Tongue (tissue), 2 donors: ENCODE data around the gene NT5DC4. TPM values are rescaled to one million over a fixed set of nuclear protein-coding genes. Genes with fewer than 3 reads are reported as not detected.
A peak's percentile ranks its signal among the peaks of the same experiment; 100 is the strongest.

Experiments
- DNase-seq: peaks from one replicate; pipeline ENCODE4 v3.0.0-alpha.2; 2015
- total RNA-seq: library from RNA; depleted of rRNA; stranded (reverse); fragments of >200 nt; gene quantifications from one replicate; pipeline ENCODE4 v1.2.3, GENCODE V29; 2014

NT5DC4 gene
- 0.21 TPM for total RNA-seq

DNA sequence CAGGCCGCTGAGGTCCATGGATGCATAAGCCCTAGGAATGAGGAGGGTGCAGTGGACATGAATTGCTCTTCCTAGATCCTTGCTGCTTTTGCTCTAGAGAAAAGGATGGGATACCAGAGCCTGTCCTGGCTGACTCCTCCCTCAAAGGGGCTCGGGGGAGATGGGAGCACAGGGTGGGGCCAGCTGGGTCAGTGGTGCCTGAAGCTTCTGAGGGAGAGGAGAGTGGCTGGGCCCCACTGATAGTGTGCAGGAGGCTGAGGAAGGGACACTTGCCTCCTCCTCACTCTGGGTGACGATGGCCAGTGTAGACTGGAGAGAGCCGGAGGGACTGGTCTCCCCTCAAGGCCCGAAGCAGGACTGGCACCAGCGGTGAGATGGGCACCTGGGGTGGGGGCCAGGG lies at the start of gene NT5DC4:
Gene NT5DC4 (plus strand): TSS at position 236 of the 400 bp plus-strand sequence. CDS start 60 bp downstream, at position 296.
- no peak for DNase-seq

DNA sequence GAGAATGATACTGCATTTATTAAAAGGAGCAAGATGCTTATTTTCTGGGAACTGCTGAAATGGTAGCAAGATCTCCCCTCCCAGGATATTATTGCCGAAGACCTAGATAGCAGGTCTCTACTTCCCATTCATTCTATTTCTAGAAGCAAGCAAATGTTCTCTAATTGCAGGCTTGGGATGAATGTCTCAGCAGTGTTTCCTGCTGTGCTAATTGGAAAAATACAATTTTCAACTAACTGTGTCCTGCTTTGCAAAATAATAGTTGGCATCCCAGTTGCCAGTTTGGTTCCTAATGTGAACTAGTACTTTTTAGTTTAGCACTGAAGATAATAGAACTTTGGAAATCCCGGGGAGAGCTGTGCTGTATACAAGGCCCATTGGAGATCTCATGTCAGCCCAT lies 49.0 kb upstream of the NT5DC4 start:
- DNase-seq = no peak

DNA sequence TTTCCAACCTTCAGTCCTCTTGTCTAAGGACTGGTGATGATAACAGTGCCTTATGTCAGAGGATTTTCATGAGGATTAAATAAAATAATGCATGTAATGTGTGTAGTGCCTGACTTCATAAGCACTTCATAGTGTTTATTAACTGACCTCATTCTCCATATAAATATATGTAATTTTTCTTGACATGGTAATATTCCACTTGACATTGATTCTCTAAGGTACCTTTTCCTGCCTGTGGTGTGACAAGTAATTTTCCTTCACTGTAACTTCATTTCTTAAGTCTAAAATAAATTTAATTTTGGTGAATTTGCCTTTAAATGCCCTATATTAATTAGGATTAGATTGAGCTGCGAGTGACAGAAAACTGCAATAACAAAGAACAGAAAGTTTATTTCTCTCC lies 47.8 kb upstream of the NT5DC4 start:
- no peak for DNase-seq

DNA sequence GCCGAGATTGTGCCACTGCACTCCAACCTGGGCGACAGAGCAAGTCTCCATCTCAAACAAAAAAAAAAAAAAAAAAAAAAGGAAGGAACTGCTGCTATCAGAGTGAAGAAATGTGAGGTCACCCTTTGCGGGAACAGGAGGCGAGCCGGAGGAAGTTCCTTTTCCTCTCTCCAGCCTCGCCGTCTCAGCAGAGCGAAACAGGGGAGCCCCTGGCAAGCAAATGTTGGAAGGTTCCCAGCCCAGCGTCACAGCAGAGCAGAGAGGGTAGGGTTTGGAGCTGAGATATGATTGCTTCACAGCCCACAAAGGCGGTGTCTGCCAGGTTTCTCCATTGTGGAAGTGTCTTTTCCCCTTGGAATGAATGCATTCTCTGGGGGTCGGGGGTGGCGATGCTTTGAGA lies 46.6 kb upstream of the NT5DC4 start:
- no peak for DNase-seq

DNA sequence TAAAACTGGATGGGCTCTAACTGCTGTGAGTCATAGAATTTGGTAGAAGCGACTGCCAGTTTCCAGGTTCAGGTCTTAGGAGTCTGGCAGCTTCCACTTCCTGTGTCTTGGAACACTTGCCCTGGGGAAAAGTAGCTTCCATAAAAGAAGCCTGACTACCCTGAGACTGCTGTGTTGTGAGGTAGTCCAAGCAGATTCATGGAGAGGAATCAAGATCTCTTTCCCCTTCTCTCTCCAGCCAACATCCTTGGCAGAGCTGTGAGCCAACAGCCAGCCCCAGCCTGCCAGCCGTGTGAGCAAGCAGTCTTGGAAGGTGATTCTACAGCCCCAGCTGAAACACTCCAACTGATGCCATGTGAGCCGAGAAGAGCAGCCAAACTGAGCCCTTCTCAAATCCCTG lies 41.3 kb upstream of the NT5DC4 start:
- DNase-seq = peak; percentile 48

DNA sequence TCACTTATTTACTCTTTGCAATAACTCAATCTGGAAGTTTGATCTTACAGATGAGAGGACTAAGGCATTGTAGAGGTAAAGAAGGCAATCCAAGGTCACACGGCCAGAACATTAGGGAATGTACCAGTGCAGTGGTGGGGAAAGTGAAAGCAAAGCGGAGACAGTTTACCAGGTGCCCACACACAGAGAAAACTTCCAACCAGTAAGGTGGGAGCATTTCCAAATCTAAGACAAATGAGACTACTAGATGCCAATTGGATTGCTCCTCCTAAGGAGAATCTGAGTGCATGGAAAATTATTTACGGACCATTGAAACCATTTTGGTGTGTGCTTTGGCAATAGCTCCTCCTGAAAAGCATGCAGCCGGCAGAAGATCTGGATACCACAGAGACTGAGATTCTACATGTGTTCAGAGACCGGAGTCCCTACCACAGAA lies 40.1 kb upstream of the NT5DC4 start:
- no peak for DNase-seq

DNA sequence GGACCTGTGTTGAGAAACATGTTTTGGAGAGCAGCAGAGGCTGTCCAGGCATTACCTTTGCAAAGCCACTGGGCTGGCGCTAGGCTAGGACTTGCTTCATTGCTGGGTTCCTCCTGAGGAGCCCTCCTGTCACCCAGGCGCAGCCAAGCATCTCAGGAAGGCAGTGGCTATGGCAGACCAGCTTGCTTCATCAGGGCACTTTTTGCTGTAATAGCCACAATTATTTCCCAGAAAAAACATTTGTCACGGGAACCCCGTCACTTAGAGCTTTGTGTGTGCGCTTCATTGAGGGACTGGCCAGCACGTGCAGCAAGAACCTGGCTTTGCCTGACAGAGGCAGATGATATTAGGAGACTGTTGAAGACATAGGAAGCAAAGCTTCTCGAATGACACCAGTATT lies 38.7 kb upstream of the NT5DC4 start:
- DNase-seq = no peak

DNA sequence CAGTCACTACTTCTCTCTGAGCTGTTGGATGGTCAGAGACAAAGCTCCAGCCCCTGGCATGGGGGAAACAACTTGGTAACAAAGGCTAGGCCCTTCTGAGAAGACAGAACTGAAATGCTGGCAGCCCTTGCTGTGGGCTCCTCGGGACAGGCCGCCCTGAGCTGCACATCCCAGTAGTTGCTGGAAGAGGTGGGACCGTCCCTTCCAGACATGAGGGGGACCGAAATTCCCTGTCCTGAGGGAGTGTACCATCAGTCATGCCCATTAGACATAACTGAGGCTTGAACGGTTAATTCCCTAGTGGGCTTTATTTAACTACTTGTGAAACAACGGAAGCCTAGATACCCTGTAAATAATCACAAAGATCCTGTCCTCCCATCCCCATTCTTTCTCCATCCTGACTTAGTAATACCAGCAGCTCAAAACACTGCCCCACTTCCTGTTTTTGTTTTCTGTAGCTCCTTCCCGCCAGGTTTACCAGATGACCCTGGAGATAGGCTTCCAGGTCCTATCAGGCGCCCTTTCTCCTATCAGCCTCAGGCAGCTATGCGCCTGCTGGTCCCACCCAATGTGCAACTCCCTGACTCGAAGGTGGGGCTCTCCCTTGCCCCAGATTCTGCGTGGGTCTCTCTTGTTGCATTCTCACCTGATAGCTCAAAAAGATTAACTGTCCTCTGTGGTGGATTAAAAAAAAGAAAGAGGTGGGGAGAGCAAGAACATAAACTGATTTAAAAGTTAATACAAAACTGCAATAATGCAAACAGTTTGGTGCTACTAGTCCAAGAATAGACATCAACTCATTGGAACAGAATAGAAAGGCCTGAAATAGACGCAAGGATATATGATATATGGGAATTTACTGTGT lies 37.0 kb upstream of the NT5DC4 start:
- DNase-seq = no peak

DNA sequence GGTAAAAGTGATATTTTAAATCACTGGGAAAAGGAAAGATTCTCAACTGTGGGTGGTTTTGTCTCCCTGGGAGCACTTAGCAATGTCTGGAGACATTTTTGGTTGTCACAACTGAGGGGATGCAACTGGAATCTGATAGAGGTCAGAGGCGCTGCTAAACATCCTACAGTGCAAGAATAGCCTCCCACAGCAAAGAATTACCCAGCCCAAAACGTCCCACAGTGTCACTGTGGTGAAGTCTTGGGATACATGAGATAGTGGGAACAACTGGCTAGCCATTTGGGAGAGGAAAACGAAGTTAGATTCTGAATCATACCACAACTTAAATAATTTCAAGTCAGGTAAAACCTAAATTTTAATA lies 36.4 kb upstream of the NT5DC4 start:
- no peak for DNase-seq

DNA sequence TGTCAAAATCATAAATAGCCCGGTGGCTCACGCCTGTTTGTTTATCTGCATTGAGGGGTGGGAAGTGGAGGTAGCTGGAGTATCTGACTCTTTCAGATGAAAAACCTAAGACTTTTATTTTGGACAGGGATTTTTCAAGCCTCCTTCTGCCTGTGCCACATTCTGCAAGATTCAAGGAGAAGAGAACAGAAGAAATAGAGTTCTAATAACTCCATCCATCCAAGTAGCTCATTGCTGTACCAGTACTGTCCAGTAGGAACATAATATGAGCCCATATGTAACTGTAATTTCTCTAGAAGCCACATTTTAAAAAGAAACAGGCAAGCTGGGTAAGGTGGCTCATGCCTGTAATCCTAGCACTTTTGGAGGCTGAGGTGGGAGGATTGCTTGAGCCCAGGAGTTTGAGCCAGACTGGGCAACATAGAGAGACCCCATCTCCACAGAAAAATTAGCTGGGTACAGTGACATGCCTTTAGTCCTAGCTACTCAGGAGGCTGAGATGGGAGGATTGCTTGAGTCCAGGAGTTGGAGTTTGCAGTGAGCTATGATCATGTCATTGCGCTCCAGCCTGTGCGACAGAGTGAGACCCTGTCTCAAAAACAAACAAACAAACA lies 35.4 kb upstream of the NT5DC4 start:
- DNase-seq = no peak

DNA sequence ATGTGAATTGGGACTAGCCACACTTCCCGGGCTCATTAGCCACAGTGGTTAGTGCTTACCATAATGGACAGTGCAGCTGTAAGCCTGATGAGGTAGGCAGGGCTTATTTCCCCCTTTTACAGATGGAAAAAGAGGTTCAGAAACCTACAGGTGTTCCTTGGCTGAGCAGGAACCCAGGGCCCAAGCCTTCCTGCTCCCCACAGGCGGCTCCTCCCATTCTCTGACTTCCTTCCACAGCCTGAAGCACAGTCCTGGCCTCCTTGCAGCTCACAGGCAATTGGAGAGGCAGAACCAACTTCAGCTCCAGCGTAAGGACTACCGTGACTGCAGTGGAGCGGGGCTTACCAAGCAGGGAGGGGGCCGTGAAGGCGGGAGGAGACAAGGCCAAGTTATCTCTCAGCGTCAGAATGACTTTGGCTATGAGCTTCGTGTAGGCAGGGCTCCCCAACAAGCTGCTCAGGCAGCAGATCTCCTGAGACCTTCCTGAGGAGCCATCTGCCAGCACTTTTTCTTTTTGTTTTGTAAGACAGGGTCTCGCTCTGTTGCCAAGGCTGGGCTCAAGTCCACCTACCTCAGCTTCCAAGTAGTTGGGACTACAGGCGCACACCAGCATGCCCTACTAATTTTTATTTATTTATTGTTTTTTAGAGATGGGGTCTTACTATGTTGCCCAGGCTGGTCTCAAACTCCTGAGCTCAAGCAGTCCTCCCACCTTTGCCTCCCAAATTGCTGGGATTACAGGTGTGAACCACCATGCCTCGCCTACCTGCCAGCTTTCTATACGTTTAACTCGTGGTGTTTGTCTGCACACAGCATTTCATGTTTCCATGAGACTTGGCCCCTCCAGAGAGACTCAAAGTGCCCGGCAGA lies 34.2 kb upstream of the NT5DC4 start:
- no peak for DNase-seq

DNA sequence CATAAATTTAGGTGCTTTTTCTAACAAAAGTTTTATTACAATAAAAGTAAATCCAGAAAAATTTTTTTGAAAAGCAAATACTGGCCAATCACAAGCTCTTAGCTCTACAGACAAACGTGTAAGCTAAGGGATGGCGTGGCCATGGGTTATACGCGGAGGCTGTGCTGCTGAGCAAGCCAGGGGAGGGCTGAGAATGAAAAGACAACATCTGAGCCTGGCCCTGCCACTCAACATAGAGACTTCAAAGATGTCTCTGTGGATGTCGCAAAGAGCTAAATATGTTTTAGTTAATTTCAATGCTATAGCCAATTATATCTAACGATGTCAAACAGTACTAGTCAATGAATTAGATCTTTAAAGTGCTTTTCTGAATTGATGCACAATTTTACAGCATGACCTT lies 33.3 kb upstream of the NT5DC4 start:
- DNase-seq = no peak

DNA sequence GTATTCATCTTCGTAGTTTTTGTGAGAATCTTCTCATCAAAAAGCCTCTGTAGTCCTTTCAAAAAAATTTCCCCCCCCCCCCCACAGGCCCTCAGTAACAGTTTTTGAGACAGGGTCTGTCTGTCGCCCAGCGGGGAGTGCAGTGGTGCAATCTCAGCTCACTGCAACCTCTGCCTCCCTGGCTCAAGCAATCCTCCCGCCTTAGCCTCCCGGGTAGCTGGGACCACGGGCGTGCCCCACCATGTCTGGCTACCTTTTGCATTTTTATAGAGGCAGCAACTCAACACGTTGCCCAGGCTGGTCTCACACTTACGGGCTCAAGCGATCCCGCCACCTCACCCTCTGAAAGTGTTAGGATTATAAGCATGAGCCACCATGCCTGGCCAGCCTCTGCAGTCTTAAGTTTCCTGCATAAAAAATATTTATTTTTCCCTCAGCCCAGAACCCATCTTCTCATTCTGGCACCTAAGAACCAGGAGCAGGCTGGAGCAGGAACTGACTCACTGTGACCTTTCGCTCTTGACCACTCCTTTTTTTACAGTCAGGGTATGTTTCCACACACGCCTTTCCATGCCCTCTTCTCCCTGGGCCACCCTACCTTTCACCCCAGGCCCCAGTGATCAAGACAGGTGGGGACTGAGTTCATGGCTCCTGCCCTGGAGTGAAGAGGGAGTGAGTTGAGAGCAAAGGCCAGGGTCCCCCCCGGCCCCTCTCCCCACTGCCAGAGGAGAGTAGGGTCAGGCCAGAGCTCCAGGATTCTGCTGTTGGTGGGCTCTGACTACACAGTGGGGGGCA lies 32.5 kb upstream of the NT5DC4 start:
- DNase-seq = no peak

DNA sequence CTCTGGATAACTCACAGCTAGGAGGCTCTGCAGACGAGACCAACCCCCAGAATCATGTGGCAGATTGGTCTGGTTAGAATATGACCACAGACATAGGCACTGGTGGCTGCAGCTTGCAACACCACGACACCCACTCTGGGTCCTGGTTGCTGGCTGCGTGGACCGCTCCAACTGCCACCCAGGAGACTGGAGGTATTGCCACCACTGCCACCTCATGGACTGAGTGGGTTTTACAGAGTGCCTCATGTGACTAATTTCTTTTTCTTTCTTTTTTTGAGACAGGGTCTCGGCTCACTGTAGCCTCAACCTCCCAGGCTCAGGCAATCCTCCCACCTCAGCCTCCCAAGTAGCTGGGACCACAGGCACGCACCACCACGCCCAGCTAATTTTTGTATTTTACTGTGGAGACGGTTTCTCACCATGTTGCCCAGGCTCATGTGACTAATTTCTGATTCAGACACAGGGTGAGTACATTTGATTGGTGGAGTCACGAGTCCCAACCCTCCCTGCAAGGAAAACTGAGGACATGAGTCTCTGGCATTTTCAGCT lies 29.9 kb upstream of the NT5DC4 start:
- peak; percentile 35 for DNase-seq

DNA sequence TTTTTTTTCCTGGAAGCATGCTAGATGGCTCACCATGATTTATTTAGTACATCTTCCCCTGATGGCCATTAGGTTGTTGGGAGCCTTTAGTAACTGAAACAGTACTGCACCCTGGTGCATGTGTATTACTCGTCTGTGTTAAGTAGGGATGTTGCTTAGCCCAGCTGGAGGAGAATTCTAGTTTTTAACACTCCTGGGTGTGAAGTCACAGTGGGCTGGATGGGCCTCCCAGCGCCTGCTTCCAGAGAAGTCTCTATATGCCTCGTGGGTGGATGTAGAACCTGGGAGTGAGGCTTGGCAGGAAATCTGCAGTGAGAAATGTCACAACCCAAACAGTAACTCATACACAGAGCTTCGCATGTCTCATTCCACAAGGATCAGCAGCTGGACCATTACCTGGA lies 28.9 kb upstream of the NT5DC4 start:
- DNase-seq = no peak

DNA sequence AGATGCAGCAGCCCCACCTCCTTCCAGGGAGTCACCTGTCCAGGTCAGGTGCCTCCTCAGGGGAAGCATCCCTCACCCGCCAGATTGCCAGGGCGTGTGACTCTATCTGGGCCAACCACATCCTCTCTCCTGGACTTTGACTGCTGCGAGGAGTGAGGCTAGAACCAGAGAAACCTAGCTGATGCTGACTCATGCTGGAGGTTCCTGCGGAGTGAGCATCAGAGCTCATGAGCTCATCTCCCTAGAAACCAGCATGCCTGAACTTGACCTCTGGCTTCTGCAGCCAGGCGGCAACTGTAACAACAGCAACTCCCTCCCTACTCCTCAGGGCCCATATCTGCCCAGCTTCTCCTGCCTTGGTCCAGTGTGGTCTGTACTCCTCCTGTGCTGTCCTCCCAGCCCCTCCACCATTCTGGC lies 28.3 kb upstream of the NT5DC4 start:
- peak; percentile 24 for DNase-seq

DNA sequence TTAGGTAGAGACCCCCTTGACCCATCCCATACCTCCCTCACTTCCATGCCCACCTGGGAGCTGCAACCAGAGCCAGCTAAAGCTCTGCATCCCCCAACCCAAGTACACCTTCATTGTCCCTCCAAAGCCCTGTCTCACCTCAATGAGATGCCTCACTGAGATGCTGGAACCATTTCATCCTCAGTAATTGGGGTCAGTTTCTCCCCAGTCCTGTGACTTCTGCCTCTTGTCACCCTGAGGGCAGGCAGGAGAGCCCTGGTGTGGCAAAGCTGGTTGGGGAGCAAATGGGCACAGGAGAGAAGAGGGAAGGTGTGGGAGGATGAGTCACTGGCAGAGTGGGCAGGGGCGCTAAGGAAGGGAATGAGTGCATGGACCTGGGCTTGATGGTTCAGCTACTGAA lies 27.9 kb upstream of the NT5DC4 start:
- DNase-seq = no peak

DNA sequence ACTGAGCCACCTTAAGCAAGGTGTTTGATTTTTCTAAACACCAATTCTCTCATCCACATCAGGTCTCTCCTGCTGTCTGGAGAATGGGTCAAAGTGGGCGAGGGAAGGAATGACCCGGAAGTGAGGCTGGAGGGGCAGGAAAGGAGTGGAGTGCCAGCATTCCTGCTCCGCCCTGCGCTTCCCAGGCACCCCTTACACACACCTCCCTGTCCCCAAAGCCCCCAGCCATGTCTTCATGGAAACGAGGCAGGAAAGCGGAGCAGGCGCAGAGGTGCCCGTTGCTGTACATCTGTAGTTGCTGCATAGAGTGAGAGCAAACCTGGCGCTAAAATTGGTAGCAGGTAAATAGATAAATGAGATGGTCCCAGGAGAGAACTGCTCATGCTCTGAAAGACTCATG lies 27.2 kb upstream of the NT5DC4 start:
- DNase-seq = no peak

DNA sequence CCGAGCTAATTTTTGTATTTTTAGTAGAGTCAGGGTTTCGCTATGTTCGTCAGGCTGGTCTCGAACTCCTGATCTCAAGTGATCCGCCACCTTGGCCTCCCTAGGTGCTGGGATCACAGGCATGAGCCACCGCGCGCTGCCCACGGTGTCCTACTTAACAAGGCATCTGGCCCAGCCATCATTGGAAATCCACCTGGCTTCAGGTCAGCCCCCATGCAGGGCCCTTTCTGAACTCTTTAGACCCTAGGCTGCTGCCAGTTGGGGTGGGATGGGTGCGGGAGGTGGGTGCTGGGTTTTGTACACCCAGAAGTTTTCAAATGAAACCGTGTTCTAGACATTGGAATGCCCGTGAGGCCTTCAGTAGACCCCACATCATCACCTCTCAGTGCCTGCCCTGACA lies 26.6 kb upstream of the NT5DC4 start:
- no peak for DNase-seq

DNA sequence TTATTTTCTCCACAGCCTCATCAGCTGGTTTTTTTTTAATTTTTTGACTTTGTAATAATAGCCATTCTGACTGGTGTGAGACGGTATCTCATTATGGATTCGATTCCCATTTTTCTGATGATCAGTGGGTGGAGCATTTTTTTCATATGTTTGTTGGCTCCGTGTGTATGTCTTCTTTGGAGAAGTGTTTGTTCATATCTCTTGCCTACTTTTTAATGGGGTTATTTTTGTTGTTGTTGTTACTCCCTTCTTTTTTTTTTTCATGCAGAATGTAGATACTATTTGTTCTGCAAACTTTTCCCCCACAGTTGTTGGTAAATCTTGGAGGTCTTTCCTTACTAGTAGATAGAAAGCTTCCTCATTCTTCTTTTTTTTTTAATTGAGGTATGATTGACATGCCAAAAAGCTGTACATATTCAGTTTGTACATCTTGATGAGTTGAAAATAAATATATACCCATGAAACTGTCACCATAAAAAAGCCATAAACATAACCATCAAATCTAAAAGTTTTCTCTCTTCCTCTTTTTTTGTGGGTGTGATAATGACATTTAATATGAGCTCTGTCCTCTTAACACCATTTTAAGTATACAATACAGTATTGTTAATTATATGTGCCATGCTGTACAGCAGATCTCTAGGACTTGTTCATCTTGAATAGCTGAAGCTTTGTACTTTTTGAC lies 21.8 kb upstream of the NT5DC4 start:
- DNase-seq = no peak

DNA sequence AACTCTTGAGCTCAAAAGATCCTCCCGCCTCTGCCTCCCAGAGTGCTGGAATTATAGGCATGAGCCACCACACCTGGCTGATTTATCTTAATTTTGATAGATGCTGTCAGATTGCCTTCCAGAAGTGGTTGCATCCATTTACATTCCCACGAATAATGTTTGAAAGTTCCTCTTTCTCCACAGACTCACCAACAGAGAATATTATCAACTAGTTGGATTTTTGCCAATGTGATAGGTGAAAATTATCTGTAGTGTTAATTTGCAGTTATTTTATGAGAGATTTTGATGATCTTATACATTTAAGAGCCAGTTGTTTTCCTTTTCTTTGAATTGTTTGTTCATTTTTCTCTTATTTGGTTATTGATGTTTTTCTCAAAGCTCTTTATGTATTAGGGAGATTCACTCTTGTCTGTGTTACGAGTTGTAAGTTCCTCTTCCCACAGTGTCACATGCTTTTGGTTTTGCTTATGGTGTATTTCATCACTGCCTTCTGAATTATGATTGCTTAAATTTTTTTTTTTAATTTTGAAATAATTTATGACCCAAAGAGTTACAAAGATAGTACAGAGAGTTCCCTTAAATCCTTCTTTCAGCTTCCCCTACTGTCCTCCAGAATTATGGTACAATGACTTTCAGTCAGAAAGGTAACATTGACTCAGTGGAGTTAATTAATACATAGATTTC lies 20.7 kb upstream of the NT5DC4 start:
- no peak for DNase-seq
